HepG2 (cell line): ENCODE measurements around the gene DSG2. TPM values are rescaled to one million over a fixed set of nuclear protein-coding genes. Genes with fewer than 3 reads are reported as not detected.
A peak's percentile ranks its signal among the peaks of the same experiment; 100 is the strongest.

Experiments
- ATAC-seq: fragments of 200-7000 bp; cut with Tn5 transposase; 3 replicates; pipeline ENCODE4 v1.9.1; 2020; ENCODE audit warnings: mild to moderate bottlenecking, moderate library complexity
- BruUV-seq: library from RNA; stranded (reverse); fragments of 400-500 nt; replicated peaks from 2 replicates; lab custom pipeline; 2021; lab: Mats Ljungman, UMichigan
- CTCF ChIA-PET: fragments of 300-600 bp; formaldehyde crosslinking; extraction: SDS; loops from one replicate; lab custom pipeline; 2021; ENCODE audit warnings: low total read pairs, inconsistent platforms, low intra/inter-chr PET ratio; lab: Yijun Ruan, JAX
- POLR2A ChIA-PET: fragments of 350-600 bp; sonication (Branson Sonifier 250); formaldehyde crosslinking; loops from one replicate; lab custom pipeline; 2020; ENCODE audit warnings: antibody characterized with exemption, inconsistent platforms; lab: Yijun Ruan, JAX
- DNase-seq: peaks from one replicate; pipeline ENCODE4 v3.0.0-alpha.2; 2015; ENCODE audit warnings: low spot score
- FAIRE-seq: peaks from 3 replicates; lab custom pipeline; 2011; peaks lifted over from hg19 to GRCh38; lab: Jason Lieb, UNC
- H2AFZ ChIP-seq: one replicate; pipeline ENCODE4 v1.6.1; 2011; ENCODE audit warnings: low read length, inconsistent platforms
- H3K27ac ChIP-seq: fragments of 300-600 bp; 3 replicates; pipeline ENCODE4 v1.8.0; 2011; ENCODE audit warnings: mixed run types, mild to moderate bottlenecking, mixed read lengths, low read length, inconsistent platforms; ENCODE audit not compliant: insufficient read depth; ENCODE audit errors: extremely low read length
- H3K27me3 ChIP-seq, 2 experiments: fragments of 200-600 bp in 1 of 2; 2 replicates in 1 of 2; 3 replicates in 1 of 2; pipeline versions ENCODE4 v1.6.0 to v1.8.0; 2011; ENCODE audit warnings: low read length in 2 of 2, mild to moderate bottlenecking in 2 of 2, moderate library complexity in 2 of 2, inconsistent platforms in 1 of 2; ENCODE audit not compliant: insufficient read depth in 2 of 2, control insufficient read depth in 1 of 2
- H3K36me3 ChIP-seq, 2 experiments: fragments of 200-600 bp in 1 of 2; replicated peaks in 1 of 2; 2 replicates in 1 of 2; 3 replicates in 1 of 2; pipeline versions ENCODE4 v1.5.1 to v1.8.0; 2011; ENCODE audit warnings: low read length in 2 of 2, inconsistent platforms in 1 of 2; ENCODE audit not compliant: insufficient read depth in 2 of 2, control insufficient read depth in 1 of 2
- H3K4me1 ChIP-seq: 2 replicates; pipeline ENCODE4 v1.5.1; 2012; ENCODE audit warnings: low read length, inconsistent platforms; ENCODE audit not compliant: insufficient read depth
- H3K4me2 ChIP-seq: 2 replicates; pipeline ENCODE4 v1.6.0; 2011; ENCODE audit warnings: low read depth, low read length, inconsistent platforms
- H3K4me3 ChIP-seq, 3 experiments: fragments of 200-600 bp in 1 of 3; sonication (generic), shearing (Covaris generic) in 1 of 3; replicated peaks in 1 of 3; 2 replicates each; pipeline ENCODE4 v1.5.1; 2011 to 2016; ENCODE audit warnings: low read length in 3 of 3, inconsistent platforms in 2 of 3, low read depth in 2 of 3, mild to moderate bottlenecking in 2 of 3, control low read depth in 1 of 3, mixed read lengths in 1 of 3; ENCODE audit not compliant: insufficient read depth in 1 of 3
- H3K79me2 ChIP-seq: one replicate; pipeline ENCODE4 v1.6.1; 2011; ENCODE audit warnings: low read length, inconsistent platforms; ENCODE audit not compliant: insufficient read depth
- H3K9ac ChIP-seq: 2 replicates; pipeline ENCODE4 v1.6.0; 2011; ENCODE audit warnings: mild to moderate bottlenecking, low read depth, low read length, inconsistent platforms; ENCODE audit not compliant: insufficient read depth
- H3K9me3 ChIP-seq: 2 replicates; pipeline ENCODE4 v1.5.1; 2012; ENCODE audit warnings: mild to moderate bottlenecking, low read length
- H4K20me1 ChIP-seq: 2 replicates; pipeline ENCODE4 v1.6.0; 2011; ENCODE audit warnings: inconsistent platforms, mild to moderate bottlenecking, low read length, moderate library complexity; ENCODE audit not compliant: insufficient read depth
- ATF1 ChIP-seq: IDR thresholded peaks from 2 replicates; pipeline ENCODE4 v1.6.1; 2016; ENCODE audit warnings: mild to moderate bottlenecking, control low read depth
- ETV5 ChIP-seq: IDR thresholded peaks from 2 replicates; pipeline ENCODE4 v1.6.1; 2018; ENCODE audit warnings: missing biosample characterization, missing genetic modification reagents, inconsistent platforms, borderline replicate concordance
- FOXO1 ChIP-seq: sonication (generic); formaldehyde crosslinking; IDR thresholded peaks from 2 replicates; pipeline ENCODE4 v1.4.0; 2020; ENCODE audit warnings: missing genetic modification reagents
- KLF16 ChIP-seq, 2 experiments: sonication (generic) in 1 of 2; formaldehyde crosslinking in 1 of 2; IDR thresholded peaks; 2 replicates each; pipeline versions ENCODE4 v1.6.1 to v1.8.0; 2016 to 2023; ENCODE audit warnings: missing genetic modification reagents in 2 of 2, missing compliant biosample characterization in 1 of 2
- MAFF ChIP-seq: IDR thresholded peaks from 2 replicates; pipeline ENCODE4 v1.6.1; 2011; ENCODE audit warnings: low read depth, low read length, improper control_type of control experiment
- MLX ChIP-seq: IDR thresholded peaks from 2 replicates; pipeline ENCODE4 v1.6.1; 2016
- PLSCR1 ChIP-seq: sonication (generic); formaldehyde crosslinking; IDR thresholded peaks from 2 replicates; pipeline ENCODE4 v1.5.0; 2020; ENCODE audit warnings: missing genetic modification reagents, mild to moderate bottlenecking, borderline replicate concordance
- RNF219 ChIP-seq: sonication (generic); formaldehyde crosslinking; IDR thresholded peaks from 2 replicates; pipeline ENCODE4 v1.5.0; 2020; ENCODE audit warnings: mild to moderate bottlenecking, missing genetic modification reagents
- SOX5 ChIP-seq: IDR thresholded peaks from 2 replicates; pipeline ENCODE4 v1.6.1; 2016; ENCODE audit warnings: borderline replicate concordance
- TERF1 ChIP-seq: sonication (generic); formaldehyde crosslinking; IDR thresholded peaks from 2 replicates; pipeline ENCODE4 v1.8.0; 2022; ENCODE audit warnings: mild to moderate bottlenecking, missing genetic modification reagents, moderate library complexity
- THAP8 ChIP-seq: sonication (generic); formaldehyde crosslinking; IDR thresholded peaks from 2 replicates; pipeline ENCODE4 v1.5.1; 2020; ENCODE audit warnings: missing genetic modification reagents, mild to moderate bottlenecking, borderline replicate concordance
- THAP9 ChIP-seq: sonication (generic); formaldehyde crosslinking; IDR thresholded peaks from 2 replicates; pipeline ENCODE4; 2020; ENCODE audit warnings: missing genetic modification reagents, mild to moderate bottlenecking, borderline replicate concordance
- ZNF207 ChIP-seq: fragments of 450-650 bp; IDR thresholded peaks from 2 replicates; pipeline ENCODE4 v1.6.1; 2016; ENCODE audit warnings: antibody characterized with exemption, borderline replicate concordance
- ZNF282 ChIP-seq: fragments of 450-650 bp; IDR thresholded peaks from 2 replicates; pipeline ENCODE4 v1.6.1; 2018; ENCODE audit not compliant: partially characterized antibody
- ZNF549 ChIP-seq: sonication (generic); formaldehyde crosslinking; IDR thresholded peaks from 2 replicates; pipeline ENCODE4 v1.5.0; 2020; ENCODE audit warnings: missing genetic modification reagents
- ZNF577 ChIP-seq: sonication (generic); formaldehyde crosslinking; IDR thresholded peaks from 2 replicates; pipeline ENCODE4 v1.4.0; 2020; ENCODE audit warnings: mild to moderate bottlenecking, low read depth, missing genetic modification reagents, borderline replicate concordance
- WGBS: methylation state at CpG from one replicate; pipeline ENCODE4 v1.1.6; 2017; ENCODE audit warnings: low lambda C conversion rate; 5-methylcytosine and 5-hydroxymethylcytosine counted together
- in situ Hi-C: cut with HindIII; loops from 2 replicates; pipeline ENCODE4 v1.10.0; 2017; ENCODE audit warnings: low pct_unique_long_range_greater_than_20kb; ENCODE audit not compliant: extremely low pct_ligation_motif_present
- intact Hi-C: fragments of 100-400 bp; cut with micrococcal nuclease; formaldehyde crosslinking; loops from one replicate; pipeline ENCODE4 v1.10.0; 2022; ENCODE audit not compliant: unreplicated experiment
- polyA plus RNA-seq, 8 experiments: library from polyadenylated mRNA; depleted of rRNA in 3 of 8; stranded (reverse) in 7 of 8; unstranded in 1 of 8; fragments of >200 nt; fragmentation: Illumina TruSeq in 4 of 8; extraction: Trizol in 4 of 8; gene quantifications; 2 replicates each; pipeline versions ENCODE4 v1.2.1 to v1.2.3, GENCODE V29; 2011 to 2016; ENCODE audit warnings: low read depth in 4 of 8, missing spikeins in 1 of 8, mixed read lengths in 1 of 8; ENCODE audit not compliant: insufficient read depth in 1 of 8
- total RNA-seq, 5 experiments: library from RNA; depleted of rRNA; stranded (reverse); fragments of >200 nt; fragmentation: Illumina TruSeq; extraction: Trizol; gene quantifications; 2 replicates each; pipeline ENCODE4 v1.2.3, GENCODE V29; 2016; ENCODE audit warnings: low read depth in 1 of 5

The DSG2 gene
- total and polyA plus RNA-seq, 2 of the 13 experiments (the other 11 are each of a cell fraction or from before 2014, with no cell fraction given) = 23.3 to 66.7 TPM

- TF ChIP-seq RNF219 (CRISPR knock-in tag) (no peak), ATF1 (no peak), ZNF577 (CRISPR knock-in tag) (no peak), FOXO1 (CRISPR knock-in tag) (no peak), THAP8 (no peak)
These were observed 18.5 kb downstream of the DSG2 start (continued) for GRCh38 chr18:31516437-31516836.

- intact Hi-C loops (no loop called here), in situ Hi-C loops (no loop called here)
- DNase-seq (no peak), FAIRE-seq (no peak), ATAC-seq (no peak)
- H3K36me3 ChIP-seq = peaks cover 14 to 53% of the 10 kb centered on the region in 2 experiments
- no peaks in the 10 kb centered on the region for H4K20me1 ChIP-seq
- no peaks in the 10 kb centered on the region for H3K9me3 ChIP-seq
- BruUV-seq = TSS peak; percentile 35
- H3K27me3 ChIP-seq = no peaks in the 10 kb centered on the region; a peak in 1 of 5 replicates
- 95% methylated on average over 7 of the region's 7 CpGs for WGBS
- H3K79me2 ChIP-seq = no peaks in the 10 kb centered on the region
- no peak overlapping the region for H3K27ac ChIP-seq
- H3K4me3 ChIP-seq = no peak overlapping the region
- POLR2A ChIA-PET = interaction anchor here (1.1 kb wide), 1 partner anchor 14 kb away, joined by 3 read pairs; no protein-coding TSS in a partner anchor
- H3K4me1 ChIP-seq = no peaks in the 10 kb centered on the region
- CTCF ChIA-PET = no interaction called here
- H3K9ac ChIP-seq = no peak overlapping the region
- no peak overlapping the region for H3K4me2 ChIP-seq
- no peak overlapping the region for H2AFZ ChIP-seq
- TF ChIP-seq KLF16 (CRISPR knock-in tag; IDR thresholded peaks at IDR 0.05) (no peak), TERF1 (no peak), ZNF549 (no peak), THAP9 (CRISPR knock-in tag) (no peak), PLSCR1 (CRISPR knock-in tag) (no peak), MAFF (peak; percentile 81), MLX (CRISPR knock-in tag) (no peak), SOX5 (no peak), ZNF207 (no peak), ZNF282 (no peak), ETV5 (CRISPR knock-in tag) (no peak)
These were observed 28.4 kb downstream of the DSG2 start for GRCh38 chr18:31526374-31526773.
